ENCODE data around the gene IL15RA. TPM values are rescaled to one million over a fixed set of nuclear protein-coding genes. Genes with fewer than 3 reads are reported as not detected.

IL15RA gene
- total and polyA plus RNA-seq, 4 donors, result 13.2 to 67.7 (median 32.7) TPM

GRCh38 chr10:5933909-5934546, 43.3 kb downstream of the IL15RA start:
- no peak overlapping the region for H3K27ac ChIP-seq (ENCODE audit: low read depth in 1 of 2, low read length in 1 of 2)
- no peaks in the 10 kb centered on the region for H3K9me3 ChIP-seq (ENCODE audit: control insufficient read depth in 4 of 4, insufficient read depth in 3 of 4, low read length in 3 of 4)
- H3K36me3 ChIP-seq (ENCODE audit: control insufficient read depth in 4 of 4, insufficient read depth in 4 of 4, low read length in 4 of 4), result peaks cover 22 to 47% (median 32%) of the 10 kb centered on the region in 4 donors
- no peaks in the 10 kb centered on the region for H3K27me3 ChIP-seq (ENCODE audit: control insufficient read depth in 3 of 3, insufficient read depth in 3 of 3, low read length in 2 of 3)
- H3K4me1 ChIP-seq (ENCODE audit: control insufficient read depth in 5 of 5, insufficient read depth in 5 of 5, low read length in 5 of 5), result no peaks in the 10 kb centered on the region
- DNase-seq, result no peak
- no peak overlapping the region for H3K4me3 ChIP-seq
- TF ChIP-seq CTCF (IDR thresholded peaks at IDR 0.05; ENCODE audit: control extremely low read depth, extremely low read depth), result no peak
- ATAC-seq (ENCODE audit: insufficient read depth, low FRiP score), result no peak
- WGBS, 2 donors, result 95 to 96% methylated on average over 14 of the region's 14 CpGs
- H3K9ac ChIP-seq (ENCODE audit: insufficient read depth in 1 of 2, low read length in 2 of 2), result no peak overlapping the region

- no peak for TF ChIP-seq CTCF (IDR thresholded peaks at IDR 0.05; ENCODE audit: control extremely low read depth, extremely low read depth)
- Histone ChIP-seq H3K4me3 (no peak overlapping the region), H3K27ac (ENCODE audit: low read depth in 1 of 2, low read length in 1 of 2) (no peak overlapping the region), H3K36me3 (ENCODE audit: control insufficient read depth in 4 of 4, insufficient read depth in 4 of 4, low read length in 4 of 4) (peaks cover 27 to 47% (median 37%) of the 10 kb centered on the region in 4 donors), H3K27me3 (ENCODE audit: control insufficient read depth in 3 of 3, insufficient read depth in 3 of 3, low read length in 2 of 3) (no peaks in the 10 kb centered on the region), H3K9me3 (ENCODE audit: control insufficient read depth in 4 of 4, insufficient read depth in 3 of 4, low read length in 3 of 4) (no peaks in the 10 kb centered on the region), H3K4me1 (ENCODE audit: control insufficient read depth in 5 of 5, insufficient read depth in 5 of 5, low read length in 5 of 5) (no peaks in the 10 kb centered on the region), H3K9ac (ENCODE audit: insufficient read depth in 1 of 2, low read length in 2 of 2) (no peak overlapping the region)
- DNase-seq (no peak), ATAC-seq (ENCODE audit: insufficient read depth, low FRiP score) (no peak)
- WGBS, 2 donors, result 74 to 83% methylated on average over 5 of the region's 5 CpGs
Observed at GRCh38 chr10:5932345-5932744, 45.0 kb downstream of the IL15RA start.

- H3K27ac ChIP-seq (ENCODE audit: low read depth in 1 of 2, low read length in 1 of 2), result no peak overlapping the region
- ATAC-seq (ENCODE audit: insufficient read depth, low FRiP score), result no peak
- DNase-seq, result no peak
- no peak overlapping the region for H3K4me3 ChIP-seq
- WGBS, 2 donors, result 92 to 95% methylated on average over 11 of the region's 11 CpGs
- H3K36me3 ChIP-seq (ENCODE audit: control insufficient read depth in 4 of 4, insufficient read depth in 4 of 4, low read length in 4 of 4), result peaks cover 22 to 45% (median 29%) of the 10 kb centered on the region in 4 donors
- no peak overlapping the region for H3K9ac ChIP-seq (ENCODE audit: insufficient read depth in 1 of 2, low read length in 2 of 2)
- no peak for TF ChIP-seq CTCF (IDR thresholded peaks at IDR 0.05; ENCODE audit: control extremely low read depth, extremely low read depth)
- H3K9me3 ChIP-seq (ENCODE audit: control insufficient read depth in 4 of 4, insufficient read depth in 3 of 4, low read length in 3 of 4), result peaks cover 0 to 2% (median 0%) of the 10 kb centered on the region in 4 donors
- no peaks in the 10 kb centered on the region for H3K27me3 ChIP-seq (ENCODE audit: control insufficient read depth in 3 of 3, insufficient read depth in 3 of 3, low read length in 2 of 3)
- no peaks in the 10 kb centered on the region for H3K4me1 ChIP-seq (ENCODE audit: control insufficient read depth in 5 of 5, insufficient read depth in 5 of 5, low read length in 5 of 5)
Observed at GRCh38 chr10:5930272-5930671, 47.1 kb downstream of the IL15RA start.

GRCh38 chr10:5929442-5929841, 47.9 kb downstream of the IL15RA start:
- Histone ChIP-seq H3K27ac (ENCODE audit: low read depth in 1 of 2, low read length in 1 of 2) (no peak overlapping the region), H3K4me1 (ENCODE audit: control insufficient read depth in 5 of 5, insufficient read depth in 5 of 5, low read length in 5 of 5) (no peaks in the 10 kb centered on the region), H3K9me3 (ENCODE audit: control insufficient read depth in 4 of 4, insufficient read depth in 3 of 4, low read length in 3 of 4) (peaks cover 0 to 2% (median 0%) of the 10 kb centered on the region in 4 donors), H3K27me3 (ENCODE audit: control insufficient read depth in 3 of 3, insufficient read depth in 3 of 3, low read length in 2 of 3) (no peaks in the 10 kb centered on the region), H3K4me3 (no peak overlapping the region), H3K36me3 (ENCODE audit: control insufficient read depth in 4 of 4, insufficient read depth in 4 of 4, low read length in 4 of 4) (peaks cover 27 to 43% (median 32%) of the 10 kb centered on the region in 4 donors), H3K9ac (ENCODE audit: insufficient read depth in 1 of 2, low read length in 2 of 2) (no peak overlapping the region)
- no peak for TF ChIP-seq CTCF (IDR thresholded peaks at IDR 0.05; ENCODE audit: control extremely low read depth, extremely low read depth)
- ATAC-seq (ENCODE audit: insufficient read depth, low FRiP score) (no peak), DNase-seq (no peak)
- 79 to 90% methylated on average over 8 of the region's 8 CpGs for WGBS, 2 donors

Measured in lung (tissue), 12 donors.